CD14-positive monocyte (primary cell): ENCODE data around the gene DNAL1. TPM values are rescaled to one million over a fixed set of nuclear protein-coding genes. Genes with fewer than 3 reads are reported as not detected.
A peak's percentile ranks its signal among the peaks of the same experiment; 100 is the strongest.

ENCODE experiments used
- DNase-seq, 3 donors: peaks; one replicate each; pipeline ENCODE4 v3.0.0-alpha.2; 2011 to 2022
- H2AFZ ChIP-seq: 2 replicates; pipeline ENCODE4 v1.6.0; 2012; ENCODE audit warnings: mild to moderate bottlenecking, low read depth, low read length, inconsistent platforms; ENCODE audit not compliant: insufficient read depth, poor library complexity, severe bottlenecking
- H3K27ac ChIP-seq, 2 donors: 1 replicate in 1 of 2; 2 replicates in 1 of 2; pipeline ENCODE4 v1.5.1; 2012 to 2013; ENCODE audit warnings: low read length in 2 of 2, control low read depth in 1 of 2, inconsistent platforms in 1 of 2, low read depth in 1 of 2, mild to moderate bottlenecking in 1 of 2
- H3K27me3 ChIP-seq, 2 donors: one replicate each; pipeline versions ENCODE4 v1.6.0 to v1.6.1; 2011 to 2013; ENCODE audit warnings: low read length in 2 of 2; ENCODE audit not compliant: control insufficient read depth in 2 of 2, insufficient read depth in 2 of 2
- H3K36me3 ChIP-seq, 2 donors: replicated peaks in 1 of 2; 1 replicate in 1 of 2; 2 replicates in 1 of 2; pipeline versions ENCODE4 v1.5.1 to v1.6.1; 2012 to 2013; ENCODE audit warnings: low read length in 2 of 2, control low read depth in 1 of 2, inconsistent platforms in 1 of 2, mild to moderate bottlenecking in 1 of 2; ENCODE audit not compliant: insufficient read depth in 2 of 2, control insufficient read depth in 1 of 2
- H3K4me1 ChIP-seq, 2 donors: 1 replicate in 1 of 2; 2 replicates in 1 of 2; pipeline versions ENCODE4 v1.5.1 to v1.6.1; 2012 to 2013; ENCODE audit warnings: low read length in 2 of 2, control low read depth in 1 of 2, inconsistent platforms in 1 of 2, mild to moderate bottlenecking in 1 of 2, moderate library complexity in 1 of 2; ENCODE audit not compliant: insufficient read depth in 2 of 2, control insufficient read depth in 1 of 2
- H3K4me2 ChIP-seq: replicated peaks from 2 replicates; pipeline ENCODE3; 2012; ENCODE audit warnings: low read length, moderate library complexity, mild to moderate bottlenecking; ENCODE audit not compliant: poor library complexity, severe bottlenecking; ENCODE audit errors: extremely low read depth
- H3K4me3 ChIP-seq, 3 experiments: fragments of 200-600 bp in 1 of 3; sonication (generic) in 1 of 3; replicated peaks in 1 of 3; 1 replicate in 2 of 3; 2 replicates in 1 of 3; pipeline ENCODE4 v1.5.1; 2011 to 2013; ENCODE audit warnings: low read length in 3 of 3, mild to moderate bottlenecking in 3 of 3, control low read depth in 2 of 3, low read depth in 2 of 3, inconsistent platforms in 1 of 3, moderate library complexity in 1 of 3
- H3K79me2 ChIP-seq: 2 replicates; pipeline ENCODE4 v1.6.0; 2012; ENCODE audit warnings: mild to moderate bottlenecking, control low read depth, inconsistent platforms, low read length, moderate library complexity; ENCODE audit not compliant: insufficient read depth
- H3K9ac ChIP-seq: 2 replicates; pipeline ENCODE4 v1.6.0; 2017; ENCODE audit warnings: low read length, mild to moderate bottlenecking; ENCODE audit not compliant: insufficient read depth, poor library complexity, severe bottlenecking
- H3K9me3 ChIP-seq, 2 donors: replicated peaks in 1 of 2; 1 replicate in 1 of 2; 2 replicates in 1 of 2; pipeline versions ENCODE4 v1.5.1 to v1.6.1; 2012 to 2013; ENCODE audit warnings: low read length in 2 of 2, control low read depth in 1 of 2; ENCODE audit not compliant: control insufficient read depth in 1 of 2, insufficient read depth in 1 of 2
- H4K20me1 ChIP-seq: 2 replicates; pipeline ENCODE4 v1.6.0; 2012; ENCODE audit warnings: mild to moderate bottlenecking, low read length, control low read depth, moderate library complexity; ENCODE audit not compliant: insufficient read depth
- H3K27ac Mint-ChIP-seq, 7 donors: one replicate each; pipeline ENCODE4 v1.8.0; 2020; ENCODE audit warnings: mild to moderate bottlenecking in 7 of 7, mixed read lengths in 7 of 7, moderate library complexity in 6 of 7, inconsistent platforms in 2 of 7
- H3K27me3 Mint-ChIP-seq, 3 donors: one replicate each; pipeline ENCODE4 v1.8.0; 2021 to 2022; ENCODE audit warnings: low read depth in 3 of 3, mild to moderate bottlenecking in 3 of 3, mixed read lengths in 3 of 3, moderate library complexity in 3 of 3, inconsistent platforms in 1 of 3
- H3K36me3 Mint-ChIP-seq, 2 donors: one replicate each; pipeline ENCODE4 v1.8.0; 2020; ENCODE audit warnings: mixed read lengths in 2 of 2, inconsistent platforms in 1 of 2, mild to moderate bottlenecking in 1 of 2
- H3K4me1 Mint-ChIP-seq: one replicate; pipeline ENCODE4 v1.8.0; 2020; ENCODE audit warnings: mild to moderate bottlenecking, mixed read lengths
- H3K4me3 Mint-ChIP-seq, 2 donors: one replicate each; pipeline ENCODE4 v1.8.0; 2020; ENCODE audit warnings: mild to moderate bottlenecking in 2 of 2, mixed read lengths in 2 of 2, moderate library complexity in 1 of 2
- H3K9me3 Mint-ChIP-seq, 7 donors: one replicate each; pipeline ENCODE4 v1.8.0; 2020 to 2022; ENCODE audit warnings: mixed read lengths in 7 of 7, mild to moderate bottlenecking in 6 of 7, moderate library complexity in 6 of 7, inconsistent platforms in 2 of 7
- CTCF ChIP-seq: fragments of 200-600 bp; IDR thresholded peaks from one replicate; pipeline ENCODE4 v1.8.0; 2022; ENCODE audit warnings: antibody characterized with exemption, mild to moderate bottlenecking
- WGBS: methylation state at CpG from one replicate; pipeline ENCODE4 v1.1.5; 2013; ENCODE audit warnings: missing lambda C conversion rate; ENCODE audit not compliant: insufficient coverage; 5-methylcytosine and 5-hydroxymethylcytosine counted together
- intact Hi-C, 2 donors: fragments of 100-400 bp; cut with micrococcal nuclease; formaldehyde crosslinking; loops; one replicate each; pipeline versions ENCODE4 v1.15.0 to v1.15.1; 2023
- polyA plus RNA-seq, 3 donors: library from polyadenylated mRNA; depleted of rRNA in 1 of 3; unstranded in 2 of 3; stranded (reverse) in 1 of 3; fragments of 300-500 nt in 2 of 3; fragments of >200 nt in 1 of 3; fragmentation: Illumina TruSeq in 2 of 3; gene quantifications; 1 replicate in 2 of 3; 2 replicates in 1 of 3; pipeline ENCODE4 v1.2.3, GENCODE V29; 2012 to 2021

DNAL1 gene
- polyA plus RNA-seq, 3 donors, result 0.68 to 3.4 (median 2.0) TPM

GRCh38 chr14:73745571-73746519 lies 101.1 kb downstream of the DNAL1 start:
- Histone ChIP-seq H3K4me2 (peak overlapping the region; percentile 1), H3K9me3 (no peaks in the 10 kb centered on the region), H3K27me3 (no peaks in the 10 kb centered on the region), H3K27ac (peak overlapping the region; percentile 78 to 93), H3K79me2 (peaks cover 98% of the 10 kb centered on the region), H3K4me1 (peaks cover 83 to 96% of the 10 kb centered on the region in 2 donors), H3K9ac (peak overlapping the region; percentile 66), H2AFZ (no peak overlapping the region), H3K4me3 (peak overlapping the region in 1 of 3 experiments; percentile 5), H4K20me1 (peaks cover 100% of the 10 kb centered on the region), H3K36me3 (peaks cover 0 to 6% of the 10 kb centered on the region in 2 donors)
- DNase-seq, result peak in 1 of 3 donors; percentile 2
- peak overlapping the region; percentile 20 to 93 (median 88) for H3K27ac Mint-ChIP-seq
- no peak overlapping the region for H3K4me3 Mint-ChIP-seq
- H3K9me3 Mint-ChIP-seq, result no peaks in the 10 kb centered on the region
- H3K4me1 Mint-ChIP-seq, result peaks cover 99% of the 10 kb centered on the region
- 91% methylated on average over 4 of the region's 7 CpGs for WGBS
- TF ChIP-seq CTCF, result no peak
- no peaks in the 10 kb centered on the region for H3K27me3 Mint-ChIP-seq
- intact Hi-C loops, result no loop called here
- H3K36me3 Mint-ChIP-seq, result peaks cover 3 to 9% of the 10 kb centered on the region in 2 donors

GRCh38 chr14:73746520-73747378 lies 102.0 kb downstream of the DNAL1 start:
- Histone ChIP-seq H3K9me3 (no peaks in the 10 kb centered on the region), H4K20me1 (peaks cover 100% of the 10 kb centered on the region), H3K9ac (no peak overlapping the region), H2AFZ (no peak overlapping the region), H3K27ac (peak overlapping the region; percentile 8 to 93), H3K36me3 (peaks cover 0 to 6% of the 10 kb centered on the region in 2 donors), H3K4me1 (peaks cover 83 to 96% of the 10 kb centered on the region in 2 donors), H3K4me2 (no peak overlapping the region), H3K4me3 (no peak overlapping the region), H3K27me3 (no peaks in the 10 kb centered on the region), H3K79me2 (peaks cover 100% of the 10 kb centered on the region)
- intact Hi-C loops, result no loop called here
- 63% methylated on average over 6 of the region's 6 CpGs for WGBS
- DNase-seq, result peak in 1 of 3 donors; percentile 8
- peak overlapping the region in 5 of 7 donors; percentile 25 to 74 (median 46) for H3K27ac Mint-ChIP-seq
- peak overlapping the region in 1 of 2 donors; percentile 36 for H3K4me3 Mint-ChIP-seq
- peak; percentile 12 for TF ChIP-seq CTCF
- peaks cover 99% of the 10 kb centered on the region for H3K4me1 Mint-ChIP-seq
- H3K36me3 Mint-ChIP-seq, result peaks cover 3 to 9% of the 10 kb centered on the region in 2 donors
- H3K9me3 Mint-ChIP-seq, result no peaks in the 10 kb centered on the region
- no peaks in the 10 kb centered on the region for H3K27me3 Mint-ChIP-seq
